ENCODE results near the gene SELENOM. TPM values are rescaled to one million over a fixed set of nuclear protein-coding genes. Genes with fewer than 3 reads are reported as not detected.

The SELENOM gene
- polyA plus RNA-seq, 1 donor (not counting 4 experiments of a cell fraction or from before 2014, with no cell fraction given): 9.1 TPM

DNA sequence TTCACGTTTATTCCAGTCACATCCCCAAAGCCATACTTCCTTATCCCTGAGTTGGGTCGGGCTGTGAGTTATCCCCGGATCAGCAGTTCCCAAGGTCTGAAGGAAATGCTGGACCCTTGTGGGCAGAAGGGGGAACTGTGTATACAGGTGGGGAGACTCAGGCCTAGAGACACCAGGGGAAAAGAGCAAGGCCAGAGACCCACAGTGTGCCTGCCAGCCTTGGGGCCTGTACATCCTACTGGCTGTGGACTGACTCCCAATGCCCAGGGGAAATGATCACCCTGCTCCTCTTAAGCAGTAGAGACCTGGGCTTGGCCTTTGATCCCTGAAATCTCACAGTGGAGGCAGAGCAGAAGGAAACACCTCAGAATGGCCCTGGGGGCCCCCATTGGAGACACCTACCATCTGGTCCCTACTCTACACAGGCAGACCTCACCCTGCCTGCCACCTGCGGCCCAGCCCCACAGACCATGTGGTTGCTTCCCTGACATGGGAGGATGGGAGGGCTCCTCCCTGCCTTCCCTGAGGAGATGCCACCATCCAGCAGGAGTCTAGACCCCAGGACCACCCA lies 1.3 kb downstream of the SELENOM start:
- H3K27ac ChIP-seq (ENCODE audit: control insufficient read depth, insufficient read depth, low read length): peak overlapping the region; percentile 78
- H3K36me3 ChIP-seq (ENCODE audit: control insufficient read depth in 2 of 2, extremely low read depth in 1 of 2, insufficient read depth in 2 of 2, low read length in 2 of 2): peaks cover 22 to 26% of the 10 kb centered on the region in 2 experiments
- H3K27me3 ChIP-seq (ENCODE audit: control insufficient read depth, extremely low read depth, insufficient read depth, low read length): no peaks in the 10 kb centered on the region
- no peaks in the 10 kb centered on the region for H3K9me1 ChIP-seq (ENCODE audit: control insufficient read depth, extremely low read depth, insufficient read depth, low read length)
- dilution Hi-C loops (cut with MboI; ENCODE audit: extremely low pct_ligation_motif_present, low sequenced_read_pairs): no loop called here
- FAIRE-seq (no peak), DNase-seq (ENCODE audit: low read depth, low spot score) (no peak)
- no peak overlapping the region for H2AFZ ChIP-seq (ENCODE audit: control insufficient read depth, low read length)
- H3K79me2 ChIP-seq (ENCODE audit: control insufficient read depth, insufficient read depth, low read length): no peaks in the 10 kb centered on the region
- H3K4me2 ChIP-seq (ENCODE audit: control insufficient read depth, extremely low read depth, insufficient read depth, low read depth, low read length): peak overlapping the region; percentile 77
- H3K9me3 ChIP-seq (ENCODE audit: control insufficient read depth, low read depth, low read length): no peaks in the 10 kb centered on the region
- peaks cover 10% of the 10 kb centered on the region for H3K4me1 ChIP-seq (ENCODE audit: control insufficient read depth, extremely low read depth, insufficient read depth, low read length)
- no peak for TF ChIP-seq EZH2 (IDR thresholded peaks at IDR 0.05; ENCODE audit: low read length)
- TF ChIP-seq, protein P1, sequence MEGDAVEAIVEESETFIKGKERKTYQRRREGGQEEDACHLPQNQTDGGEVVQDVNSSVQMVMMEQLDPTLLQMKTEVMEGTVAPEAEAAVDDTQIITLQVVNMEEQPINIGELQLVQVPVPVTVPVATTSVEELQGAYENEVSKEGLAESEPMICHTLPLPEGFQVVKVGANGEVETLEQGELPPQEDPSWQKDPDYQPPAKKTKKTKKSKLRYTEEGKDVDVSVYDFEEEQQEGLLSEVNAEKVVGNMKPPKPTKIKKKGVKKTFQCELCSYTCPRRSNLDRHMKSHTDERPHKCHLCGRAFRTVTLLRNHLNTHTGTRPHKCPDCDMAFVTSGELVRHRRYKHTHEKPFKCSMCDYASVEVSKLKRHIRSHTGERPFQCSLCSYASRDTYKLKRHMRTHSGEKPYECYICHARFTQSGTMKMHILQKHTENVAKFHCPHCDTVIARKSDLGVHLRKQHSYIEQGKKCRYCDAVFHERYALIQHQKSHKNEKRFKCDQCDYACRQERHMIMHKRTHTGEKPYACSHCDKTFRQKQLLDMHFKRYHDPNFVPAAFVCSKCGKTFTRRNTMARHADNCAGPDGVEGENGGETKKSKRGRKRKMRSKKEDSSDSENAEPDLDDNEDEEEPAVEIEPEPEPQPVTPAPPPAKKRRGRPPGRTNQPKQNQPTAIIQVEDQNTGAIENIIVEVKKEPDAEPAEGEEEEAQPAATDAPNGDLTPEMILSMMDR (optimal IDR thresholded peaks at IDR 0.05 in 1 of 3, IDR thresholded peaks at IDR 0.05 in 1 of 3, conservative IDR thresholded peaks at IDR 0.05 in 1 of 3; ENCODE audit: extremely low read depth in 1 of 3, insufficient read depth in 2 of 3, low read length in 3 of 3): peak in 1 of 3 experiments; percentile 11
- peak overlapping the region; percentile 80 for H3K9ac ChIP-seq (ENCODE audit: control insufficient read depth, extremely low read depth, insufficient read depth, low read length)
- H3K4me3 ChIP-seq (ENCODE audit: control insufficient read depth in 2 of 3, extremely low read depth in 1 of 3, insufficient read depth in 2 of 3, low read depth in 1 of 3, low read length in 3 of 3): no peak overlapping the region
- peaks cover 16% of the 10 kb centered on the region for H4K20me1 ChIP-seq (ENCODE audit: control insufficient read depth, extremely low read depth, insufficient read depth, low read length)

GRCh38 chr22:31105282-31105929 lies 2.0 kb downstream of the SELENOM start:
- TF ChIP-seq EZH2 (IDR thresholded peaks at IDR 0.05; ENCODE audit: low read length): no peak
- TF ChIP-seq, protein P1 (optimal IDR thresholded peaks at IDR 0.05 in 1 of 3, IDR thresholded peaks at IDR 0.05 in 1 of 3, conservative IDR thresholded peaks at IDR 0.05 in 1 of 3; ENCODE audit: extremely low read depth in 1 of 3, insufficient read depth in 2 of 3, low read length in 3 of 3): no peak
- Histone ChIP-seq H3K4me2 (ENCODE audit: control insufficient read depth, extremely low read depth, insufficient read depth, low read depth, low read length) (no peak overlapping the region), H2AFZ (ENCODE audit: control insufficient read depth, low read length) (no peak overlapping the region), H3K4me3 (ENCODE audit: control insufficient read depth in 2 of 3, extremely low read depth in 1 of 3, insufficient read depth in 2 of 3, low read depth in 1 of 3, low read length in 3 of 3) (no peak overlapping the region), H3K9me1 (ENCODE audit: control insufficient read depth, extremely low read depth, insufficient read depth, low read length) (no peaks in the 10 kb centered on the region), H4K20me1 (ENCODE audit: control insufficient read depth, extremely low read depth, insufficient read depth, low read length) (peaks cover 16% of the 10 kb centered on the region), H3K27me3 (ENCODE audit: control insufficient read depth, extremely low read depth, insufficient read depth, low read length) (no peaks in the 10 kb centered on the region), H3K9me3 (ENCODE audit: control insufficient read depth, low read depth, low read length) (no peaks in the 10 kb centered on the region), H3K4me1 (ENCODE audit: control insufficient read depth, extremely low read depth, insufficient read depth, low read length) (peaks cover 10% of the 10 kb centered on the region), H3K36me3 (ENCODE audit: control insufficient read depth in 2 of 2, extremely low read depth in 1 of 2, insufficient read depth in 2 of 2, low read length in 2 of 2) (peaks cover 23 to 31% of the 10 kb centered on the region in 2 experiments), H3K27ac (ENCODE audit: control insufficient read depth, insufficient read depth, low read length) (no peak overlapping the region), H3K79me2 (ENCODE audit: control insufficient read depth, insufficient read depth, low read length) (no peaks in the 10 kb centered on the region), H3K9ac (ENCODE audit: control insufficient read depth, extremely low read depth, insufficient read depth, low read length) (no peak overlapping the region)
- DNase-seq (ENCODE audit: low read depth, low spot score) (no peak), FAIRE-seq (no peak)
- dilution Hi-C loops (cut with MboI; ENCODE audit: extremely low pct_ligation_motif_present, low sequenced_read_pairs): no loop called here

Measured in keratinocyte (primary cell).